GM21723 (cell line): ENCODE measurements around the gene HOXC13.

Experiments
- ATAC-seq: cut with Tn5 transposase; IDR thresholded peaks from one replicate; pipeline ENCODE4 v1.9.1; 2021; ENCODE audit warnings: mild to moderate bottlenecking, moderate library complexity; ENCODE audit not compliant: unreplicated experiment

The HOXC13 gene

GRCh38 chr12:53980802-53981496 lies 42.3 kb downstream of the HOXC13 start:
- no peak for ATAC-seq

GRCh38 chr12:53981634-53982565 lies 43.3 kb downstream of the HOXC13 start:
- ATAC-seq, result no peak

GRCh38 chr12:53982648-53983567 lies 44.3 kb downstream of the HOXC13 start:
- no peak for ATAC-seq

- no peak for ATAC-seq
Measured at GRCh38 chr12:53983568-53983949, 44.9 kb downstream of the HOXC13 start.

GRCh38 chr12:53983950-53984572 lies 45.4 kb downstream of the HOXC13 start:
- ATAC-seq, result no peak

- ATAC-seq, result peak; percentile 65
Measured at GRCh38 chr12:53984901-53985691, 46.5 kb downstream of the HOXC13 start, which contains the start of gene HOXC10. TSS of gene HOXC10 (plus strand) at chr12:53985146. CDS start at chr12:53985260, 114 bp downstream.

- ATAC-seq, result no peak
Measured at GRCh38 chr12:53985692-53985993, 47.0 kb downstream of the HOXC13 start.

GRCh38 chr12:53985994-53986685 lies 47.5 kb downstream of the HOXC13 start:
- ATAC-seq, result no peak

- ATAC-seq, result no peak
Measured at GRCh38 chr12:53986686-53987483, 48.3 kb downstream of the HOXC13 start.

- no peak for ATAC-seq
Measured at GRCh38 chr12:53987787-53988230, 49.2 kb downstream of the HOXC13 start.

- no peak for ATAC-seq
Measured at GRCh38 chr12:53988541-53989226, 50.1 kb downstream of the HOXC13 start.

- ATAC-seq, result peak; percentile 52
Measured at GRCh38 chr12:53989227-53990113, 50.8 kb downstream of the HOXC13 start.

GRCh38 chr12:53990311-53991076 lies 51.9 kb downstream of the HOXC13 start:
- no peak for ATAC-seq

GRCh38 chr12:53991077-53991460 lies 52.4 kb downstream of the HOXC13 start:
- no peak for ATAC-seq

- no peak for ATAC-seq
Measured at GRCh38 chr12:53992377-53992889, 53.8 kb downstream of the HOXC13 start.
